GM23338 (cell line): ENCODE results near the gene SPOPL.

Source experiments
- CREB1 ChIP-seq: fragments of 250-450 bp; sonication (Bioruptor Pico); IDR thresholded peaks from 2 replicates; pipeline ENCODE4 v1.5.0; 2020; ENCODE audit warnings: low read depth, mild to moderate bottlenecking, moderate library complexity
- EZH2 ChIP-seq: fragments of 200-600 bp; sonication (generic); IDR thresholded peaks from one replicate; pipeline ENCODE4 v1.8.0; 2017; ENCODE audit warnings: antibody characterized with exemption, mild to moderate bottlenecking, low read depth; ENCODE audit not compliant: unreplicated experiment
- EZH2phosphoT487 ChIP-seq: fragments of 200-600 bp; sonication (generic); IDR thresholded peaks from one replicate; pipeline ENCODE4 v1.8.1; 2018; ENCODE audit warnings: antibody characterized with exemption; ENCODE audit not compliant: unreplicated experiment
- JUNB ChIP-seq: IDR thresholded peaks from one replicate; pipeline ENCODE4 v1.6.1; 2016; ENCODE audit warnings: antibody characterized with exemption; ENCODE audit not compliant: unreplicated experiment
- NANOG ChIP-seq: IDR thresholded peaks from 2 replicates; pipeline ENCODE4 v1.6.1; 2016; ENCODE audit warnings: antibody characterized with exemption, borderline replicate concordance
- POLR2AphosphoS5 ChIP-seq: IDR thresholded peaks from 2 replicates; pipeline ENCODE4 v1.6.1; 2016; ENCODE audit warnings: antibody characterized with exemption, low read depth
- STAT1 ChIP-seq: IDR thresholded peaks from one replicate; pipeline ENCODE4 v1.6.1; 2016; ENCODE audit warnings: antibody characterized with exemption; ENCODE audit not compliant: unreplicated experiment
- ZNF114 ChIP-seq: fragments of 250-450 bp; sonication (Bioruptor Pico); IDR thresholded peaks from 2 replicates; pipeline ENCODE4 v1.5.0; 2020; ENCODE audit warnings: mild to moderate bottlenecking, moderate library complexity
- ZNF331 ChIP-seq: fragments of 250-450 bp; sonication (Bioruptor Pico); IDR thresholded peaks from 2 replicates; pipeline ENCODE4 v1.5.0; 2020; ENCODE audit warnings: low read depth, mild to moderate bottlenecking, moderate library complexity
- TF ChIP-seq, protein P1 (sequence below), 2 experiments: fragments of 200-600 bp in 1 of 2; sonication (generic) in 1 of 2; conservative IDR thresholded peaks; 2 replicates each; pipeline versions ENCODE4 v1.5.1 to v1.6.1; 2016 to 2017; ENCODE audit warnings: antibody characterized with exemption in 2 of 2, low read depth in 2 of 2, mild to moderate bottlenecking in 2 of 2, moderate library complexity in 1 of 2
- TF ChIP-seq, protein P2 (sequence below): IDR thresholded peaks from one replicate; pipeline ENCODE4 v1.6.1; 2018; ENCODE audit warnings: antibody characterized with exemption; ENCODE audit not compliant: unreplicated experiment

DNA sequence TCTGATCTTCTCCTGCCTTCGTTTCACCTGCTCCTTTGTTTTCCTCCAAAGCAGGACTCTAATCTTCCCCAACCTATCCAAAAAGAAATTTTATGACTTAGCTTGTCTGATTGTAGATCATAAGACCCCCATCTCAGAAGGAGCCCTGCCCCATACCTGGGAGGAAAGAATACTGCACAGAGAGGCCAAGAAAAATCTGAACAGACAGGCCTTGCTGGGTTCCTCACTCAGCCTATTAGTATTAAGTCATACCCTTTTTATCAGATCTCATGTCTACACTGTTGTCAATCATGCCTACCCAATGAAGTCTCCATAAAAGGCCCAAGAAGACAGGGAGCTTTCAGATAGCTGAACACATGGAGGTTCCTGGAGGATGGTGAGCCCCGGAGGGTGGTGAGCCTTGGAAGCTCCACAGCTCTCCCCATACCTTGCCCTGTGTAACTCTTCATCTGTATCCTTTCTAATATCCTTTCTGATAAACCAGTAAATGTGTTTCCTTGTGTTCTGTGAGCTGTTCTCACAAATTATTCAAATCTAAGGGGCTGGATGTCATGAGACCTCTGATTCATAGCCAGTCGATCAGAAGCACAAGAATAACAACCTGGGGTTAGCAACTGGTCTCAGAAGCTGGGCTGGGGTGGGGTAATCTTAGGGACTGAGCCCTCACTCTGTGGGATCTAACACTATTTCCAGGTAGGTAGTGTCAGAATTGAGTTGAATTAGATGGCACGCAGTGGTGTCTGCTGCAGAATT lies 108.8 kb downstream of the SPOPL start:
- TF ChIP-seq, protein P1, sequence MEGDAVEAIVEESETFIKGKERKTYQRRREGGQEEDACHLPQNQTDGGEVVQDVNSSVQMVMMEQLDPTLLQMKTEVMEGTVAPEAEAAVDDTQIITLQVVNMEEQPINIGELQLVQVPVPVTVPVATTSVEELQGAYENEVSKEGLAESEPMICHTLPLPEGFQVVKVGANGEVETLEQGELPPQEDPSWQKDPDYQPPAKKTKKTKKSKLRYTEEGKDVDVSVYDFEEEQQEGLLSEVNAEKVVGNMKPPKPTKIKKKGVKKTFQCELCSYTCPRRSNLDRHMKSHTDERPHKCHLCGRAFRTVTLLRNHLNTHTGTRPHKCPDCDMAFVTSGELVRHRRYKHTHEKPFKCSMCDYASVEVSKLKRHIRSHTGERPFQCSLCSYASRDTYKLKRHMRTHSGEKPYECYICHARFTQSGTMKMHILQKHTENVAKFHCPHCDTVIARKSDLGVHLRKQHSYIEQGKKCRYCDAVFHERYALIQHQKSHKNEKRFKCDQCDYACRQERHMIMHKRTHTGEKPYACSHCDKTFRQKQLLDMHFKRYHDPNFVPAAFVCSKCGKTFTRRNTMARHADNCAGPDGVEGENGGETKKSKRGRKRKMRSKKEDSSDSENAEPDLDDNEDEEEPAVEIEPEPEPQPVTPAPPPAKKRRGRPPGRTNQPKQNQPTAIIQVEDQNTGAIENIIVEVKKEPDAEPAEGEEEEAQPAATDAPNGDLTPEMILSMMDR (conservative IDR thresholded peaks at IDR 0.05; ENCODE audit: low read depth in 2 of 2) = no peak
- TF ChIP-seq CREB1 (CRISPR knock-in tag) (no peak), POLR2AphosphoS5 (no peak), EZH2phosphoT487 (no peak), EZH2 (no peak), ZNF114 (CRISPR knock-in tag) (no peak), ZNF331 (CRISPR knock-in tag) (no peak), STAT1 (no peak), NANOG (no peak), JUNB (no peak)
- TF ChIP-seq, protein P2, sequence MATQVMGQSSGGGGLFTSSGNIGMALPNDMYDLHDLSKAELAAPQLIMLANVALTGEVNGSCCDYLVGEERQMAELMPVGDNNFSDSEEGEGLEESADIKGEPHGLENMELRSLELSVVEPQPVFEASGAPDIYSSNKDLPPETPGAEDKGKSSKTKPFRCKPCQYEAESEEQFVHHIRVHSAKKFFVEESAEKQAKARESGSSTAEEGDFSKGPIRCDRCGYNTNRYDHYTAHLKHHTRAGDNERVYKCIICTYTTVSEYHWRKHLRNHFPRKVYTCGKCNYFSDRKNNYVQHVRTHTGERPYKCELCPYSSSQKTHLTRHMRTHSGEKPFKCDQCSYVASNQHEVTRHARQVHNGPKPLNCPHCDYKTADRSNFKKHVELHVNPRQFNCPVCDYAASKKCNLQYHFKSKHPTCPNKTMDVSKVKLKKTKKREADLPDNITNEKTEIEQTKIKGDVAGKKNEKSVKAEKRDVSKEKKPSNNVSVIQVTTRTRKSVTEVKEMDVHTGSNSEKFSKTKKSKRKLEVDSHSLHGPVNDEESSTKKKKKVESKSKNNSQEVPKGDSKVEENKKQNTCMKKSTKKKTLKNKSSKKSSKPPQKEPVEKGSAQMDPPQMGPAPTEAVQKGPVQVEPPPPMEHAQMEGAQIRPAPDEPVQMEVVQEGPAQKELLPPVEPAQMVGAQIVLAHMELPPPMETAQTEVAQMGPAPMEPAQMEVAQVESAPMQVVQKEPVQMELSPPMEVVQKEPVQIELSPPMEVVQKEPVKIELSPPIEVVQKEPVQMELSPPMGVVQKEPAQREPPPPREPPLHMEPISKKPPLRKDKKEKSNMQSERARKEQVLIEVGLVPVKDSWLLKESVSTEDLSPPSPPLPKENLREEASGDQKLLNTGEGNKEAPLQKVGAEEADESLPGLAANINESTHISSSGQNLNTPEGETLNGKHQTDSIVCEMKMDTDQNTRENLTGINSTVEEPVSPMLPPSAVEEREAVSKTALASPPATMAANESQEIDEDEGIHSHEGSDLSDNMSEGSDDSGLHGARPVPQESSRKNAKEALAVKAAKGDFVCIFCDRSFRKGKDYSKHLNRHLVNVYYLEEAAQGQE = no peak
